ENCODE data around the gene ABCC3.

ABCC3 gene, protein sequence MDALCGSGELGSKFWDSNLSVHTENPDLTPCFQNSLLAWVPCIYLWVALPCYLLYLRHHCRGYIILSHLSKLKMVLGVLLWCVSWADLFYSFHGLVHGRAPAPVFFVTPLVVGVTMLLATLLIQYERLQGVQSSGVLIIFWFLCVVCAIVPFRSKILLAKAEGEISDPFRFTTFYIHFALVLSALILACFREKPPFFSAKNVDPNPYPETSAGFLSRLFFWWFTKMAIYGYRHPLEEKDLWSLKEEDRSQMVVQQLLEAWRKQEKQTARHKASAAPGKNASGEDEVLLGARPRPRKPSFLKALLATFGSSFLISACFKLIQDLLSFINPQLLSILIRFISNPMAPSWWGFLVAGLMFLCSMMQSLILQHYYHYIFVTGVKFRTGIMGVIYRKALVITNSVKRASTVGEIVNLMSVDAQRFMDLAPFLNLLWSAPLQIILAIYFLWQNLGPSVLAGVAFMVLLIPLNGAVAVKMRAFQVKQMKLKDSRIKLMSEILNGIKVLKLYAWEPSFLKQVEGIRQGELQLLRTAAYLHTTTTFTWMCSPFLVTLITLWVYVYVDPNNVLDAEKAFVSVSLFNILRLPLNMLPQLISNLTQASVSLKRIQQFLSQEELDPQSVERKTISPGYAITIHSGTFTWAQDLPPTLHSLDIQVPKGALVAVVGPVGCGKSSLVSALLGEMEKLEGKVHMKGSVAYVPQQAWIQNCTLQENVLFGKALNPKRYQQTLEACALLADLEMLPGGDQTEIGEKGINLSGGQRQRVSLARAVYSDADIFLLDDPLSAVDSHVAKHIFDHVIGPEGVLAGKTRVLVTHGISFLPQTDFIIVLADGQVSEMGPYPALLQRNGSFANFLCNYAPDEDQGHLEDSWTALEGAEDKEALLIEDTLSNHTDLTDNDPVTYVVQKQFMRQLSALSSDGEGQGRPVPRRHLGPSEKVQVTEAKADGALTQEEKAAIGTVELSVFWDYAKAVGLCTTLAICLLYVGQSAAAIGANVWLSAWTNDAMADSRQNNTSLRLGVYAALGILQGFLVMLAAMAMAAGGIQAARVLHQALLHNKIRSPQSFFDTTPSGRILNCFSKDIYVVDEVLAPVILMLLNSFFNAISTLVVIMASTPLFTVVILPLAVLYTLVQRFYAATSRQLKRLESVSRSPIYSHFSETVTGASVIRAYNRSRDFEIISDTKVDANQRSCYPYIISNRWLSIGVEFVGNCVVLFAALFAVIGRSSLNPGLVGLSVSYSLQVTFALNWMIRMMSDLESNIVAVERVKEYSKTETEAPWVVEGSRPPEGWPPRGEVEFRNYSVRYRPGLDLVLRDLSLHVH (N-terminal part only)

DNA sequence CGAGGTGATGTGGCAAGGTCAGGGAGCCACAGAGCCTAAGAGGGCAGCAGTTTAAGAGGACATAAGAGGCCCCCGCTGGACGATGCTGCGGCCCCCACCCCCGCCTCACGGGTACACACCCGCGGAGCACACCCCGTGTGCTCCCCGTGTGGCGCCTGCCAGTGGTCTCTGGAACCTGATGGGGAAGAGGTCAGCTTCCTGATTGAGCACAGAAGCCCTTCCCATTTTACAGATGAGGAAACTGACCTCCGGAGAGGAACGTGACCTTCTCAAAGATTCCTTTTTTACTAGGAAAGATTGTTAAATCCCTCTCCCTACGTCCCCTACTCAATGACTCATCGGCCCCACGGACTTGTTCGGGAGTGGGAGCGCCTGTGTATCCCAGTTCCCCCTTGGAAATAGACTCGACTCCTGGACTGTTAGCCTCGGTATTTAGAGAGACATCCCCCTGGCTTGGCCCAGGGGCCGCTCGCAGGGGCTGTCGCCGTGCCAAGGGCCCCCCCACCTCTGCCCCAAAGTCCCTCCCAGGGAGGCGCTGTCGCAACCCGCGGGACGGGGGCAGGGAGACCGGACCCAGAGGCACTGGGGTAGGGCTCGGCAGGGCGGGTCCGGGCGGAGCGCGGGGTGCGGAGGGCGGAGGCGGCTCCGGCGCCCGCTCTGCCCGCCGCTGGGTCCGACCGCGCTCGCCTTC lies at the start of gene ABCC3:
Gene ABCC3 (plus strand): TSS at position 658 of the 691 bp plus-strand sequence. CDS start 56 bp downstream, outside the sequence.
- DNase-seq (ENCODE audit: low spot score), result no peak

DNA sequence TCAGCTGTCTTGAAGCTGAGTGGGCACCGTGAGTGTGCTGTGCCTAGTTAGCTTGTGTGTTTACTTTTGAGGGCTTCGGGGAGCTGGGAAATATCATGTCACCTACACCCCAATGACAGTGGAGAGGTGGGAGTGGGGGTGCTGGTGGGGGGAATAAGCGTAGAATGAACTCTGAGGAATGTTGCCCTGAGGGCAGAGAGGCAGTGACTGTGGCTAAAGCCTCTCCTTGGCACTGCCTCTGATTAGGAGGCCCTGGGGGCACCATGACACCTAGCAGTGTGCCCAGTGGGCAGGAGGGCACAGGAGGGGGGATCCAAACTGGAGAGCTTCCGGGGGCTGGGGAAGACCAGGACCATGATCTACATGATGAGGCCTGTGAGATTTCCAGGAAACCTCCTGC lies 49.3 kb upstream of the ABCC3 start:
- no peak for DNase-seq (ENCODE audit: low spot score)

DNA sequence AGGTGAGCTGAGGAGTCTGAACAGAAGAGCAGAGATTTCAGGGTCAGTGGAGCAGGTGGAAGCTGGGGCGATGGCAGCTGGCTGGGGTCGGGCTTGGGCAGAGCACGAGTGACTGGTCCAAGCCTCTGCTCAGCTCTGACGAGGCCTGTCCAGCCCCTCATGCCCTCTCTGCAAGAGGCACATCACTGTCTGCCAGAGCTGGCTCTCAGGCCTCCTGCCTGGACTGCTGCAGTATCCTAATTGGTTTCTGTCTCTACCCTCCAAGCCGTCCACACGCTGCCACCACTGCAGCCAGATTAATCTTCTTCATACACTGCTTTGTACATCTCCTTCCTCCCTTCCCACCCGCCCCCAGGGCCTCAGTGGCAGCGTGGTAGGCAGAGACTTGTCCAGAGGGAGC lies 48.8 kb upstream of the ABCC3 start:
- no peak for DNase-seq (ENCODE audit: low spot score)

DNA sequence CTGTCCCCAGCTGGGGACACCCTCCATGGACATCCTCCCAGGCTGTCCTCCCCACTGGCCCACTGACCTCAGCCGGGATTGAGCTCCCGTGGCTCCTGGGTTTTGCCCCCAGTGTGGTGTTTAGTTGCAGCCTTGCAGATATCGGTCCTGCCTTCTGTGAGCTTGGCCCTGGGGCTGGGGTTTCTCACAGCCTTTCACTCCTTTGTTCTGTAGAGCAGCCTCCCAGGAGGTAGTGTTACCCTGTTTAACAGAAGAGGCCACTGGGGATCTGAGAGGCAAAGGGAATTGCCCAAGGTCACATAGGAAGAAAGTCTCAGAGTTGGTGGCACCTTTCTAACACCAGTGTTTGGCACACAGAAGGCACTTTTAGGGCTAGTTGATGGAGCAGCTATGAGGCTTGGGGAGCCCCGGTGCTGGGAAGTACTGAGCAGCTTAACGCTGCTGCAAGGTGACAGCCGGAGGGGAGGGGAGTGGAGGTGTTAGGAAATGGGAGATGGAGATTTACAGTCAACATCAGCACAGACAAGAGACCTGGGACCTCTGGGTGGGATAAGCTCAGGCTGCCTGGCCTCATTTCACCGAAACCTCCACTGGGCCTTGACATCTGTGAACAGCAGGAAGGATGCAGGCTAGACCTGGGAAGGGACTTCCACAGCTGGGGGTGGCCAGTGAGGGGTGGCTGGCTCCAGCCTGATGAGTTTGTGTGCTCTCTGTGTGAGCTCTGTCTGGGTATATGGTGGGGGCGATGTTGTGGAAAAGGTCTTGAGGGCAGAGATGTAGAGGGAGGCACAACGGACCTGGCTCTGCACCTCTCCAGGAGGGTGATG lies 48.0 kb upstream of the ABCC3 start:
- DNase-seq (ENCODE audit: low spot score), result no peak

GRCh38 chr17:50587571-50587970 lies 47.1 kb upstream of the ABCC3 start:
- no peak for DNase-seq (ENCODE audit: low spot score)

DNA sequence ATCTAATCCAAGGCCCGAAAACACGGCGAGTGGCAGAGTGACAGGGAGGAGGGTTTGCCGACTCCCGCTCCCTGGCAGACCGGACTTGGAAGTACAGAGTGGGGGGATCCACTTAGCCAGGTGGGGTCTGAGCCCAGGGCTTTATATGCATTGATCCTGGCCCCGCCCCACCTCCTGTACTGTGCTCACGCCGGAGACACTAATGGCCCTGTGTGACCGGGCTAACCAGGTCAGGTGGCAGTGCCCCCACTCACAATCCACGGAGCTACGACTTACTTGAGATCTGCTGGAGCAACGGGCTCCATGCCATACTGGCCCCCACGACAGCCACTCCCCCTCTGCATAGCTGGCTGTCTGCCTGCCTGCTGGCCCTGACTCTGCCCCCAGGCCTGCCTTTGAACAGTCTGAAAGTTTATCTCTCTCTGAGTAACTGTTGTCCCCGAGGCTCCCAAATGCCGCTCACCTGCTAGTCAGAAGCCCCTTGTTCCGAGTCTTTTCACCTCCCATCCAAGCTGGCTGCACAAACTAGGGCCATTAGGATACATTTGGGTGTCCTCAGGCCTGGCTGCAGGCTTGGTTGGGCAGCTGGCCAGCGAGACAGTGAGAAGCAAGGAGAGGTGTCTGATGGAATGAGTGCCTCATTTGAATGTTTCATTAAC lies 46.2 kb upstream of the ABCC3 start:
- no peak for DNase-seq (ENCODE audit: low spot score)

DNA sequence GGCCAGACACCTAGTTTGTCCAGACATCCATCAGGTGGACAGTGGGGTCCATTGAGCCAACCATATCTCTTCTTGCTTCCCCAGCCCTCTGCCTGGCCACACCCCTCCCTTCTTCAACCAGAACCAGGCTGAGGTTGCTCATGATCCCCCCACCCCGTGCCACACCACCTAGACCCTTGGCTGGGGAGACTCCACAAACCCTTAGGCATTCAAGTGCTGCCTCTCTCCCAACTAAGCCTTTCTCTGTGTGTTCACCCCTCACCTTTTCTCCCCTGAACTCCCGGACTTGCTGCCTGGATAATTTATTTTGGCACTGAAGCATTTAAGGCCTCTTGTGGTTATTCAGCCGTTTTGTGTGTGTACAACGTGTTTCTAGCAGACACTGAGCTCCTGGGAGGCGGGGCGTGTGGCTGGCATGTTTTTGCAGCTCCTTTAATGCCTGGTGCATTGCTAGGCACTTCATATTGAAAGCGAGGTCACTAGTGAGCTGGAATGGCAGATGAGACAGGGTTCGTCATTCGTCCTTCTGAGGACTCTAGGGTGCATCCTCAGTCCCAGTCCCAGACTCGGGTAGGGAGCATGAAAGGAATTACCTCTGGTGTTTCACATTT lies 45.5 kb upstream of the ABCC3 start:
- no peak for DNase-seq (ENCODE audit: low spot score)

GRCh38 chr17:50590946-50591737 lies 43.5 kb upstream of the ABCC3 start:
- no peak for DNase-seq (ENCODE audit: low spot score)

GRCh38 chr17:50593321-50593720 lies 41.4 kb upstream of the ABCC3 start:
- DNase-seq (ENCODE audit: low spot score), result no peak

- DNase-seq (ENCODE audit: low spot score), result no peak
Measured at GRCh38 chr17:50594128-50594823, 40.4 kb upstream of the ABCC3 start.

DNA sequence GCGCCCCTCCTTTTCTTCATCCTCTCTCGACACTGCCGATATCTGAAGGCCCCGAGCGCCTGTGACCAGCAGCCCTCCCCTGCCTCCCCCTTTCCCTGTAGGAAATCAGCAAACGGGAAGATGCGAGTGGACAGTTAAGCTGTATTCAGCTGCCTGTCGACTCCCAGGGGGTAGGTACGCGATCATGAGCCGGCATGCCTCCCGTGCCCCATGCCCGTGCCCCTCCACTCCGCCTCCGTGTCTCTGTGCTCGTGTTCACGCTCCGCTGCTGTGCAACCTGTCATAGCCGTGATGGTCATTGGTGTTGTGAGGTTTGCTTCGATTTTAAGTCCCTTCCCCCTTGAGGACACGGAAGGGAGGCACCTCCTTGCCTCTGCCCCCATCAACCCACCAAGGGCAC lies 39.8 kb upstream of the ABCC3 start:
- no peak for DNase-seq (ENCODE audit: low spot score)

GRCh38 chr17:50596191-50597037 lies 38.3 kb upstream of the ABCC3 start:
- DNase-seq (ENCODE audit: low spot score), result no peak

DNA sequence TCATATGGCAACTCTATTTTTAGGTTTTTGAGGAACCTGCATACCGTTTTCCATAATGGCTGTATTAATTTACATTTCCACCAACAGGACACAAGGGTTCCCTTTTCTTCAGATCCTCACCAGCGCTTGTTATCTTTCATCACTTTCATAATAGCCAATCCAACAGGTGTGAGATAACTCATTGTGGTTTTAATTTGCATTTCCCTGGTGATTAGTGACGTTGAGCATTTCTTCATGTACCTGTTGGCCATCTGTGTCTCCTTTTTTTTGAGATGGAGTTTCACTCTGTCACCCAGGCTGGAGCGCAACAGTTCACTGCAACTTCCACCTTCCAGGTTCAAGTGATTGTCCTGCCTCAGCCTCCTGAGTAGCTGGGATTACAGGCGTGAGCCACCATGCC lies 36.2 kb upstream of the ABCC3 start:
- no peak for DNase-seq (ENCODE audit: low spot score)

DNA sequence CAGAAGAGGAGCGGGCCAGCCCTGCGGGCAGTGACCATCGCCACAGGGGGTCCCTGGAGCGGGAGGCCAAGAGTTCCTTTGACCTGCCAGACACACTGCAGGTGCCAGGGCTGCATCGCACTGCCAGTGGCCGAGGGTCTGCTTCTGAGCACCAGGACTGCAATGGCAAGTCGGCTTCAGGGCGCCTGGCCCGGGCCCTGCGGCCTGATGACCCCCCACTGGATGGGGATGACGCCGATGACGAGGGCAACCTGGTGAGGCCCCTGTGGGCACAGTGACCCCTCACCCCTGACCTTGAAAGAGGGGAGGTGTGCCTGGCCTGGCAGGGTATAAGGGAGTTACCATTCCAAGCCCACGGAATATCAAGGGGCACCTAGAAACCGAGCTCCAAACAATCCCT lies 35.1 kb upstream of the ABCC3 start:
- DNase-seq (ENCODE audit: low spot score), result no peak

DNA sequence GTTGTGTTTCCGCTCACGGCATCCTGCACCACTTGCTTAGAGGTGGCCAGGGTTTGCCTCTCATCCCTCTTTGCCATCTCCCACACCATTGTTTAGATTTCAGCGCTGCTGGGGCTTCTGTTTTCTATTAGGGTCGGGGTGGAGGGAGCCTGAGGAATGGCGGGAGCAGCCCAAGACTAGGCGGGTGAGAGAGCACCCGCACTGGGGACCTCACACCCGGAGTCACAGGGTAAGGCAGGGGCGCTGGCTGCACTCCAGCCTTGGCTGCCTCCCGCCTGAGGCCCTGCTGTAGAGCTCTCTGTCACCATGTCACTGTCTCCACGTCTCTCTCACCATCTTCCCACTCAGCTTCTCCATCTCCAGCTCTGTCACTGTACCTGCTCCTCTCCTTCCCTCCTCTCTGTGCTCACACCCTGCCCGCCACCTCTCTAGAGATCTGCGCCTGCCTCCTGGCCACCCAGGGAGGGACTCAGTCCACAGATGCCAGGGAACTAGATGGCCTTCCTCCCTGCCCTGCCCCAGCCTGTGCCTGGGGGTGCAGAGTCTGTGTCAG lies 32.8 kb upstream of the ABCC3 start:
- no peak for DNase-seq (ENCODE audit: low spot score)

DNA sequence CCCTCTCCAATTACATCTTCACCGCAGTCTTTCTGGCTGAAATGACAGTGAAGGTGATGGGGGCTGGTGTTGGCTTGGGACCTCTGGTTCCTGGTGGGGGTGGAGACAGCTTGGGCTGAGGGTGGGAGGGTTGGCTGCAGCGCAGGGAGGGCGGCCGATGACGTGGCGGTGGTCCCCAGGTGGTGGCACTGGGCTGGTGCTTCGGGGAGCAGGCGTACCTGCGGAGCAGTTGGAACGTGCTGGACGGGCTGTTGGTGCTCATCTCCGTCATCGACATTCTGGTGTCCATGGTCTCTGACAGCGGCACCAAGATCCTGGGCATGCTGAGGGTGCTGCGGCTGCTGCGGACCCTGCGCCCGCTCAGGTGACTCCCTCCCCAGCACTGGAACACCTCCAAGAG lies 31.8 kb upstream of the ABCC3 start:
- no peak for DNase-seq (ENCODE audit: low spot score)

DNA sequence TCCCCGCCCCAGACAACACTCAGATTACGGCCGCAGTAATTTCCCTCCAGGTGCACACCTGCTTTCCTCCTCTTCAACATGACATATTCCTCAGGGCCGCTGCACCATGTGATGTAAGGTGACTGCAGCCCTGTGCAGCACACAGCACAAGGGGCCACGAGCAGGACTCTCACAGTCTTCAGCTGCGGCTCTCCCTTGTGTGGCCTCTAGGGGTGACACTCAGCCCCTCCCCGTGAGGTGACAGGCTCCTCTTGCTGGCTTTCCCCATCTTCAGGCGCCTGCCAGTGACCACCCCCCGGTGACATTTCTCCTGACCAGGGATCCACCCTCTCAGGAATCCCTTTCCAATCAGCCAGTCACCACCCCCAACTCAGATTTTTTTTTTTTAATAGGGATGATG lies 31.3 kb upstream of the ABCC3 start:
- DNase-seq (ENCODE audit: low spot score), result no peak

All from globus pallidus (tissue), 1 donor.